Smooth muscle cell of the umbilical artery (primary cell): ENCODE results near the gene DNAJB13. TPM values are rescaled to one million over a fixed set of nuclear protein-coding genes. Genes with fewer than 3 reads are reported as not detected.

ENCODE experiments used
- total RNA-seq: library from RNA; depleted of rRNA; stranded (reverse); fragments of >200 nt; gene quantifications from 2 replicates; pipeline ENCODE4 v1.2.3, GENCODE V29; 2014

The DNAJB13 gene
- not detected in 2 replicates for total RNA-seq

GRCh38 chr11:73950869-73951710, at the start of gene DNAJB13:
Gene DNAJB13 (plus strand): TSS chr11:73951026. CDS start chr11:73951070, 44 bp downstream.

GRCh38 chr11:73982595-73982989, 31.8 kb downstream of the DNAJB13 start, which contains the start of gene UCP2:
Gene UCP2 (minus strand): TSS chr11:73982843. CDS start chr11:73978378, 4,465 bp downstream.

GRCh38 chr11:74008373-74009229, 57.8 kb downstream of the DNAJB13 start, which contains the start of gene UCP3:
Gene UCP3 (minus strand): TSS chr11:74009085. CDS start chr11:74007042, 2,043 bp downstream.

Other genes with a start within 250 kb of the DNAJB13 start
- gene RAB6A, start 190.0 kb upstream of the DNAJB13 start, total RNA-seq, result 163 and 189 TPM in 2 replicates
- gene MRPL48, start 163.2 kb upstream of the DNAJB13 start, total RNA-seq, result 17.5 and 18.1 TPM in 2 replicates
- gene COA4, start 74.2 kb upstream of the DNAJB13 start, total RNA-seq, result 40.3 and 54.9 TPM in 2 replicates
- 11.6 and 16.0 TPM in 2 replicates for gene PAAF1, start 74.0 kb upstream of the DNAJB13 start, total RNA-seq
- 0.30 and 2.7 TPM in 2 replicates for gene UCP2, start 31.8 kb downstream of the DNAJB13 start, total RNA-seq
- 0.30 and 0.32 TPM in 2 replicates for gene UCP3, start 58.1 kb downstream of the DNAJB13 start, total RNA-seq
- 12.5 and 15.9 TPM in 2 replicates for gene C2CD3, start 220.0 kb downstream of the DNAJB13 start, total RNA-seq
- 30.0 and 40.6 TPM in 2 replicates for gene PPME1, start 220.3 kb downstream of the DNAJB13 start, total RNA-seq